Panc1 (cell line): ENCODE data around the gene LDLRAD4.

Experiments used
- POLR2AphosphoS5 ChIP-seq: IDR thresholded peaks from 2 replicates; pipeline ENCODE4 v1.6.1; 2012; ENCODE audit warnings: mild to moderate bottlenecking, low read depth, low read length, moderate library complexity
- SIN3A ChIP-seq: IDR thresholded peaks from 2 replicates; pipeline ENCODE4 v1.6.1; 2012; ENCODE audit warnings: low read depth, mild to moderate bottlenecking, low read length, moderate library complexity, borderline replicate concordance; ENCODE audit not compliant: insufficient read depth
- TCF7L2 ChIP-seq: IDR thresholded peaks from 2 replicates; pipeline ENCODE4 v1.6.1; 2011; ENCODE audit warnings: mild to moderate bottlenecking, low read depth, low read length, inconsistent platforms
- TF ChIP-seq, protein P1 (sequence below): fragments of 450-650 bp; IDR thresholded peaks from 2 replicates; pipeline ENCODE4 v1.5.1; 2017; ENCODE audit warnings: mild to moderate bottlenecking
- TF ChIP-seq, protein P2 (sequence below), 2 experiments: IDR thresholded peaks; 2 replicates each; pipeline ENCODE4 v1.6.1; 2011 to 2012; ENCODE audit warnings: low read depth in 2 of 2, control low read depth in 1 of 2, low read length in 1 of 2, mild to moderate bottlenecking in 1 of 2, moderate library complexity in 1 of 2; ENCODE audit not compliant: insufficient read depth in 1 of 2

DNA sequence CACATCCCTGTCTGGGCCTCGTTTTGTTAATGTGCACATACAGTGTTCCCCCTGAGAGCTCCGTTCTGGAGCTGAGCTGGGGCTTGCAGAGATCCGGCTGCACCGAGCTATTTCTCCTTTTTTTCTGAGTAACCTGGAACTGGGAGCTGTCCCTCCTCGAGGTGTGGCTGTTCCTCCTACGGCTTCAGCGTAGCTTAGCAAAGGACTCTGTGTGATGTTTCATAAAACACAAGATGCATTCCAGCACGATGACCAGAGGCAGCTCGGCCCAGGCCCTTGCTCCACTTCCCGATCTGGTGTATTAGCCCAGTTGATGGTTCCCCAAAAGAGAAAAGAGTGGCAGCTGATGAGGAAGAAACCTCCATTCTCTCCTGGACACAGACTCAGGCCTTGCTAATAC is 404.8 kb downstream of the LDLRAD4 start:
- TF ChIP-seq, protein P1, sequence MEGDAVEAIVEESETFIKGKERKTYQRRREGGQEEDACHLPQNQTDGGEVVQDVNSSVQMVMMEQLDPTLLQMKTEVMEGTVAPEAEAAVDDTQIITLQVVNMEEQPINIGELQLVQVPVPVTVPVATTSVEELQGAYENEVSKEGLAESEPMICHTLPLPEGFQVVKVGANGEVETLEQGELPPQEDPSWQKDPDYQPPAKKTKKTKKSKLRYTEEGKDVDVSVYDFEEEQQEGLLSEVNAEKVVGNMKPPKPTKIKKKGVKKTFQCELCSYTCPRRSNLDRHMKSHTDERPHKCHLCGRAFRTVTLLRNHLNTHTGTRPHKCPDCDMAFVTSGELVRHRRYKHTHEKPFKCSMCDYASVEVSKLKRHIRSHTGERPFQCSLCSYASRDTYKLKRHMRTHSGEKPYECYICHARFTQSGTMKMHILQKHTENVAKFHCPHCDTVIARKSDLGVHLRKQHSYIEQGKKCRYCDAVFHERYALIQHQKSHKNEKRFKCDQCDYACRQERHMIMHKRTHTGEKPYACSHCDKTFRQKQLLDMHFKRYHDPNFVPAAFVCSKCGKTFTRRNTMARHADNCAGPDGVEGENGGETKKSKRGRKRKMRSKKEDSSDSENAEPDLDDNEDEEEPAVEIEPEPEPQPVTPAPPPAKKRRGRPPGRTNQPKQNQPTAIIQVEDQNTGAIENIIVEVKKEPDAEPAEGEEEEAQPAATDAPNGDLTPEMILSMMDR: no peak
- TF ChIP-seq TCF7L2: no peak
- no peak for TF ChIP-seq POLR2AphosphoS5
- TF ChIP-seq, protein P2, sequence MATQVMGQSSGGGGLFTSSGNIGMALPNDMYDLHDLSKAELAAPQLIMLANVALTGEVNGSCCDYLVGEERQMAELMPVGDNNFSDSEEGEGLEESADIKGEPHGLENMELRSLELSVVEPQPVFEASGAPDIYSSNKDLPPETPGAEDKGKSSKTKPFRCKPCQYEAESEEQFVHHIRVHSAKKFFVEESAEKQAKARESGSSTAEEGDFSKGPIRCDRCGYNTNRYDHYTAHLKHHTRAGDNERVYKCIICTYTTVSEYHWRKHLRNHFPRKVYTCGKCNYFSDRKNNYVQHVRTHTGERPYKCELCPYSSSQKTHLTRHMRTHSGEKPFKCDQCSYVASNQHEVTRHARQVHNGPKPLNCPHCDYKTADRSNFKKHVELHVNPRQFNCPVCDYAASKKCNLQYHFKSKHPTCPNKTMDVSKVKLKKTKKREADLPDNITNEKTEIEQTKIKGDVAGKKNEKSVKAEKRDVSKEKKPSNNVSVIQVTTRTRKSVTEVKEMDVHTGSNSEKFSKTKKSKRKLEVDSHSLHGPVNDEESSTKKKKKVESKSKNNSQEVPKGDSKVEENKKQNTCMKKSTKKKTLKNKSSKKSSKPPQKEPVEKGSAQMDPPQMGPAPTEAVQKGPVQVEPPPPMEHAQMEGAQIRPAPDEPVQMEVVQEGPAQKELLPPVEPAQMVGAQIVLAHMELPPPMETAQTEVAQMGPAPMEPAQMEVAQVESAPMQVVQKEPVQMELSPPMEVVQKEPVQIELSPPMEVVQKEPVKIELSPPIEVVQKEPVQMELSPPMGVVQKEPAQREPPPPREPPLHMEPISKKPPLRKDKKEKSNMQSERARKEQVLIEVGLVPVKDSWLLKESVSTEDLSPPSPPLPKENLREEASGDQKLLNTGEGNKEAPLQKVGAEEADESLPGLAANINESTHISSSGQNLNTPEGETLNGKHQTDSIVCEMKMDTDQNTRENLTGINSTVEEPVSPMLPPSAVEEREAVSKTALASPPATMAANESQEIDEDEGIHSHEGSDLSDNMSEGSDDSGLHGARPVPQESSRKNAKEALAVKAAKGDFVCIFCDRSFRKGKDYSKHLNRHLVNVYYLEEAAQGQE (IDR thresholded peaks at IDR 0.05; ENCODE audit: insufficient read depth in 1 of 2, low read depth in 2 of 2, low read length in 1 of 2): no peak
- TF ChIP-seq SIN3A: no peak
